NB4 (cell line): Measurements from ENCODE around the gene GSDMA.

Experiments
- CTCF ChIP-seq: IDR thresholded peaks from one replicate; pipeline ENCODE4 v1.5.1; 2012; ENCODE audit warnings: low read depth, low read length
- POLR2A ChIP-seq: IDR thresholded peaks from 2 replicates; pipeline ENCODE4 v1.6.1; 2011; ENCODE audit warnings: mild to moderate bottlenecking; ENCODE audit not compliant: insufficient read length; ENCODE audit errors: extremely low read depth

- TF ChIP-seq CTCF, result no peak
- no peak for TF ChIP-seq POLR2A
These were observed 33.0 kb upstream of the GSDMA start for GRCh38 chr17:39929646-39930407.
